HepG2 (cell line): Measurements from ENCODE around the gene AKT3. TPM values are rescaled to one million over a fixed set of nuclear protein-coding genes. Genes with fewer than 3 reads are reported as not detected.
"Not testable (repeated sequence)": the region's sequence is repeated elsewhere in the genome, so short reads cannot be mapped to it uniquely, and the experiment has no call there.

Experiments used
- ATAC-seq: fragments of 200-7000 bp; cut with Tn5 transposase; 3 replicates; pipeline ENCODE4 v1.9.1; 2020; ENCODE audit warnings: mild to moderate bottlenecking, moderate library complexity
- BruUV-seq: library from RNA; stranded (reverse); fragments of 400-500 nt; replicated peaks from 2 replicates; lab custom pipeline; 2021; lab: Mats Ljungman, UMichigan
- CTCF ChIA-PET: fragments of 300-600 bp; formaldehyde crosslinking; extraction: SDS; loops from one replicate; lab custom pipeline; 2021; ENCODE audit warnings: low total read pairs, inconsistent platforms, low intra/inter-chr PET ratio; lab: Yijun Ruan, JAX
- POLR2A ChIA-PET: fragments of 350-600 bp; sonication (Branson Sonifier 250); formaldehyde crosslinking; loops from one replicate; lab custom pipeline; 2020; ENCODE audit warnings: antibody characterized with exemption, inconsistent platforms; lab: Yijun Ruan, JAX
- DNase-seq: peaks from one replicate; pipeline ENCODE4 v3.0.0-alpha.2; 2015; ENCODE audit warnings: low spot score
- FAIRE-seq: peaks from 3 replicates; lab custom pipeline; 2011; peaks lifted over from hg19 to GRCh38; lab: Jason Lieb, UNC
- H2AFZ ChIP-seq: one replicate; pipeline ENCODE4 v1.6.1; 2011; ENCODE audit warnings: low read length, inconsistent platforms
- H3K27ac ChIP-seq: fragments of 300-600 bp; 3 replicates; pipeline ENCODE4 v1.8.0; 2011; ENCODE audit warnings: mixed run types, mild to moderate bottlenecking, mixed read lengths, low read length, inconsistent platforms; ENCODE audit not compliant: insufficient read depth; ENCODE audit errors: extremely low read length
- H3K27me3 ChIP-seq, 2 experiments: fragments of 200-600 bp in 1 of 2; 2 replicates in 1 of 2; 3 replicates in 1 of 2; pipeline versions ENCODE4 v1.6.0 to v1.8.0; 2011; ENCODE audit warnings: low read length in 2 of 2, mild to moderate bottlenecking in 2 of 2, moderate library complexity in 2 of 2, inconsistent platforms in 1 of 2; ENCODE audit not compliant: insufficient read depth in 2 of 2, control insufficient read depth in 1 of 2
- H3K36me3 ChIP-seq, 2 experiments: fragments of 200-600 bp in 1 of 2; replicated peaks in 1 of 2; 2 replicates in 1 of 2; 3 replicates in 1 of 2; pipeline versions ENCODE4 v1.5.1 to v1.8.0; 2011; ENCODE audit warnings: low read length in 2 of 2, inconsistent platforms in 1 of 2; ENCODE audit not compliant: insufficient read depth in 2 of 2, control insufficient read depth in 1 of 2
- H3K4me1 ChIP-seq: 2 replicates; pipeline ENCODE4 v1.5.1; 2012; ENCODE audit warnings: low read length, inconsistent platforms; ENCODE audit not compliant: insufficient read depth
- H3K4me2 ChIP-seq: 2 replicates; pipeline ENCODE4 v1.6.0; 2011; ENCODE audit warnings: low read depth, low read length, inconsistent platforms
- H3K4me3 ChIP-seq, 3 experiments: fragments of 200-600 bp in 1 of 3; sonication (generic), shearing (Covaris generic) in 1 of 3; replicated peaks in 1 of 3; 2 replicates each; pipeline ENCODE4 v1.5.1; 2011 to 2016; ENCODE audit warnings: low read length in 3 of 3, inconsistent platforms in 2 of 3, low read depth in 2 of 3, mild to moderate bottlenecking in 2 of 3, control low read depth in 1 of 3, mixed read lengths in 1 of 3; ENCODE audit not compliant: insufficient read depth in 1 of 3
- H3K79me2 ChIP-seq: one replicate; pipeline ENCODE4 v1.6.1; 2011; ENCODE audit warnings: low read length, inconsistent platforms; ENCODE audit not compliant: insufficient read depth
- H3K9ac ChIP-seq: 2 replicates; pipeline ENCODE4 v1.6.0; 2011; ENCODE audit warnings: mild to moderate bottlenecking, low read depth, low read length, inconsistent platforms; ENCODE audit not compliant: insufficient read depth
- H3K9me3 ChIP-seq: 2 replicates; pipeline ENCODE4 v1.5.1; 2012; ENCODE audit warnings: mild to moderate bottlenecking, low read length
- H4K20me1 ChIP-seq: 2 replicates; pipeline ENCODE4 v1.6.0; 2011; ENCODE audit warnings: inconsistent platforms, mild to moderate bottlenecking, low read length, moderate library complexity; ENCODE audit not compliant: insufficient read depth
- ETV6 ChIP-seq: sonication (generic); formaldehyde crosslinking; conservative IDR thresholded peaks from 2 replicates; pipeline ENCODE4 v1.4.0; 2020; ENCODE audit warnings: missing genetic modification reagents
- NKX3-1 ChIP-seq: sonication (generic); formaldehyde crosslinking; IDR thresholded peaks from 2 replicates; pipeline ENCODE4 v1.5.0; 2020; ENCODE audit warnings: missing genetic modification reagents
- REPIN1 ChIP-seq: sonication (generic); formaldehyde crosslinking; IDR thresholded peaks from 2 replicates; pipeline ENCODE4 v1.8.0; 2022; ENCODE audit warnings: missing genetic modification reagents, low read depth, mild to moderate bottlenecking, borderline replicate concordance
- ZNF138 ChIP-seq: sonication (generic); formaldehyde crosslinking; IDR thresholded peaks from 2 replicates; pipeline ENCODE4 v1.5.0; 2020; ENCODE audit warnings: mild to moderate bottlenecking, low read depth, missing genetic modification reagents
- ZNF160 ChIP-seq: sonication (generic); formaldehyde crosslinking; IDR thresholded peaks from 2 replicates; pipeline ENCODE4 v1.8.0; 2022; ENCODE audit warnings: mild to moderate bottlenecking, inconsistent platforms, missing genetic modification reagents
- ZNF780A ChIP-seq: sonication (generic); formaldehyde crosslinking; IDR thresholded peaks from 2 replicates; pipeline ENCODE4 v1.8.0; 2022; ENCODE audit warnings: mild to moderate bottlenecking, missing genetic modification reagents, moderate library complexity
- WGBS: methylation state at CpG from one replicate; pipeline ENCODE4 v1.1.6; 2017; ENCODE audit warnings: low lambda C conversion rate; 5-methylcytosine and 5-hydroxymethylcytosine counted together
- in situ Hi-C: cut with HindIII; loops from 2 replicates; pipeline ENCODE4 v1.10.0; 2017; ENCODE audit warnings: low pct_unique_long_range_greater_than_20kb; ENCODE audit not compliant: extremely low pct_ligation_motif_present
- intact Hi-C: fragments of 100-400 bp; cut with micrococcal nuclease; formaldehyde crosslinking; loops from one replicate; pipeline ENCODE4 v1.10.0; 2022; ENCODE audit not compliant: unreplicated experiment
- polyA plus RNA-seq, 8 experiments: library from polyadenylated mRNA; depleted of rRNA in 3 of 8; stranded (reverse) in 7 of 8; unstranded in 1 of 8; fragments of >200 nt; fragmentation: Illumina TruSeq in 4 of 8; extraction: Trizol in 4 of 8; gene quantifications; 2 replicates each; pipeline versions ENCODE4 v1.2.1 to v1.2.3, GENCODE V29; 2011 to 2016; ENCODE audit warnings: low read depth in 4 of 8, missing spikeins in 1 of 8, mixed read lengths in 1 of 8; ENCODE audit not compliant: insufficient read depth in 1 of 8
- total RNA-seq, 5 experiments: library from RNA; depleted of rRNA; stranded (reverse); fragments of >200 nt; fragmentation: Illumina TruSeq; extraction: Trizol; gene quantifications; 2 replicates each; pipeline ENCODE4 v1.2.3, GENCODE V29; 2016; ENCODE audit warnings: low read depth in 1 of 5
- TF ChIP-seq, protein P1 (sequence below): sonication (generic); formaldehyde crosslinking; IDR thresholded peaks from 2 replicates; pipeline ENCODE4 v1.9.0; 2021; ENCODE audit warnings: missing genetic modification reagents, mild to moderate bottlenecking, borderline replicate concordance

AKT3 gene
- total and polyA plus RNA-seq, 2 of the 13 experiments (the other 11 are each of a cell fraction or from before 2014, with no cell fraction given): 0.07 TPM

DNA sequence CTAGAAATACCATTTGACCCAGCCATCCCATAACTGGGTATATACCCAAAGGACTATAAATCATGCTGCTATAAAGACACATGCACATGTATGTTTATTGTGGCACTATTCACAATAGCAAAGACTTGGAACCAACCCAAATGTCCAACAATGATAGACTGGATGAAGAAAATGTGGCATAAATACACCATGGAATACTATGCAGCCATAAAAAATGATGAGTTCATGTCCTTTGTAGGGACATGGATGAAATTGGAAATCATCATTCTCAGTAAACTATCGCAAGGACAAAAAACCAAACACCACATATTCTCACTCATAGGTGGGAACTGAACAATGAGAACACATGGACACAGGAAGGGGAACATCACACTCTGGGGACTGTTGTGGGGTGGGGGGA is 187.9 kb downstream of the AKT3 start:
- H3K4me1 ChIP-seq, POLR2A ChIA-PET, H3K27ac ChIP-seq, in situ Hi-C loops, FAIRE-seq, H2AFZ ChIP-seq, H3K27me3 ChIP-seq, DNase-seq, H4K20me1 ChIP-seq, H3K9me3 ChIP-seq, ATAC-seq, H3K79me2 ChIP-seq, CTCF ChIA-PET, intact Hi-C loops, H3K4me2 ChIP-seq, H3K9ac ChIP-seq, BruUV-seq, H3K4me3 ChIP-seq, H3K36me3 ChIP-seq: not testable (repeated sequence)
- WGBS: no CpG with 5 or more reads among the region's 1 CpG

DNA sequence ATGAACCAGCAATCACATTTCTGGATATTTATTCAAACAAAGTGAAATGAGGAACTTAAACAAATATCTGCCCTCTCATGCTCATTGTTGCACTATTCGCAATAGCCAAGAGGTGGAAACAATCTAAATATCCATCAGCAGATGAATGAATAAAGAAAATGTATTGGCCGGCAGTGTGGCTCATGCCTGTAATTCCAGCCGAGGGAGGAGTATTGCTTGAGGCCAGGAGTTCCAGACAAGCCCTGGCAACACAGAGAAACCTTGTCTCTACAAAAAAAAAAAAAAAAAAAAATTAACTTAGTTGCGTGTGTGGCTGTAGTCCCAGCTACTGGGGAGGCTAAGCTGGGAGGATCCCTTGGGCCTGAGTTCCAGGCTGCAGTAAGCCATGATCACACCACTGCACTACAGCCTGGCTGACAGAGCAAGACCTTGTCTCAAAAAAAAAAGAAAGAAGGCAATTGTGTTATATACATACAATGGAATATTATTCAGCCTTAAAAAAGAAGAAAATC is 191.4 kb downstream of the AKT3 start:
- Histone ChIP-seq H3K27ac (no peak overlapping the region), H3K4me2 (no peak overlapping the region), H3K4me1 (no peaks in the 10 kb centered on the region), H3K36me3 (no peaks in the 10 kb centered on the region), H3K9ac (no peak overlapping the region), H3K4me3 (no peak overlapping the region), H4K20me1 (no peaks in the 10 kb centered on the region), H2AFZ (no peak overlapping the region), H3K27me3 (no peaks in the 10 kb centered on the region), H3K79me2 (no peaks in the 10 kb centered on the region), H3K9me3 (no peaks in the 10 kb centered on the region)
- no TSS peak for BruUV-seq
- FAIRE-seq: no peak
- no peak for DNase-seq
- WGBS: 19% methylated on average over 4 of the region's 4 CpGs
- intact Hi-C loops (no loop called here), in situ Hi-C loops (no loop called here)
- CTCF ChIA-PET: no interaction called here
- ATAC-seq: no peak
- POLR2A ChIA-PET: no interaction called here
- TF ChIP-seq ZNF780A (no peak), REPIN1 (CRISPR knock-in tag) (no peak), NKX3-1 (CRISPR knock-in tag) (no peak), ZNF160 (no peak), ZNF138 (CRISPR knock-in tag) (no peak), ETV6 (no peak)
- TF ChIP-seq, protein P1, sequence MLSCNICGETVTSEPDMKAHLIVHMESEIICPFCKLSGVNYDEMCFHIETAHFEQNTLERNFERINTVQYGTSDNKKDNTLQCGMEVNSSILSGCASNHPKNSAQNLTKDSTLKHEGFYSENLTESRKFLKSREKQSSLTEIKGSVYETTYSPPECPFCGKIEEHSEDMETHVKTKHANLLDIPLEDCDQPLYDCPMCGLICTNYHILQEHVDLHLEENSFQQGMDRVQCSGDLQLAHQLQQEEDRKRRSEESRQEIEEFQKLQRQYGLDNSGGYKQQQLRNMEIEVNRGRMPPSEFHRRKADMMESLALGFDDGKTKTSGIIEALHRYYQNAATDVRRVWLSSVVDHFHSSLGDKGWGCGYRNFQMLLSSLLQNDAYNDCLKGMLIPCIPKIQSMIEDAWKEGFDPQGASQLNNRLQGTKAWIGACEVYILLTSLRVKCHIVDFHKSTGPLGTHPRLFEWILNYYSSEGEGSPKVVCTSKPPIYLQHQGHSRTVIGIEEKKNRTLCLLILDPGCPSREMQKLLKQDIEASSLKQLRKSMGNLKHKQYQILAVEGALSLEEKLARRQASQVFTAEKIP: no peak
